Mesothelial cell of epicardium (in vitro differentiated cells): ENCODE measurements around the gene HTRA3. TPM values are rescaled to one million over a fixed set of nuclear protein-coding genes. Genes with fewer than 3 reads are reported as not detected.

Source experiments
- DNase-seq, 2 experiments: peaks; one replicate each; pipeline ENCODE4 v3.0.0; 2021; ENCODE audit warnings: low spot score in 2 of 2; ENCODE audit not compliant: unreplicated experiment in 2 of 2
- H3K27ac Mint-ChIP-seq: 2 replicates; pipeline ENCODE4 v1.8.0; 2021; ENCODE audit warnings: mixed read lengths
- H3K27me3 Mint-ChIP-seq: 2 replicates; pipeline ENCODE4 v1.8.0; 2021; ENCODE audit warnings: low read depth, mixed read lengths
- H3K36me3 Mint-ChIP-seq: 2 replicates; pipeline ENCODE4 v1.8.0; 2021; ENCODE audit warnings: mixed read lengths
- H3K4me1 Mint-ChIP-seq: 2 replicates; pipeline ENCODE4 v1.8.0; 2021; ENCODE audit warnings: mixed read lengths
- H3K4me3 Mint-ChIP-seq: 2 replicates; pipeline ENCODE4 v1.8.0; 2021; ENCODE audit warnings: mild to moderate bottlenecking, moderate library complexity, mixed read lengths
- H3K9me3 Mint-ChIP-seq: 2 replicates; pipeline ENCODE4 v1.8.0; 2021; ENCODE audit warnings: mixed read lengths
- total RNA-seq: library from RNA; stranded (reverse); gene quantifications from 3 replicates; pipeline ENCODE4 v1.2.1, GENCODE V29; 2021
- TF ChIP-seq, protein P1 (sequence below): fragments of 200-600 bp; sonication (generic); IDR thresholded peaks from one replicate; pipeline ENCODE4 v1.5.0; 2021; ENCODE audit warnings: antibody characterized with exemption; ENCODE audit not compliant: unreplicated experiment

Gene HTRA3
- total RNA-seq, 1 donor from 2014 or later = 26.2 TPM

DNA sequence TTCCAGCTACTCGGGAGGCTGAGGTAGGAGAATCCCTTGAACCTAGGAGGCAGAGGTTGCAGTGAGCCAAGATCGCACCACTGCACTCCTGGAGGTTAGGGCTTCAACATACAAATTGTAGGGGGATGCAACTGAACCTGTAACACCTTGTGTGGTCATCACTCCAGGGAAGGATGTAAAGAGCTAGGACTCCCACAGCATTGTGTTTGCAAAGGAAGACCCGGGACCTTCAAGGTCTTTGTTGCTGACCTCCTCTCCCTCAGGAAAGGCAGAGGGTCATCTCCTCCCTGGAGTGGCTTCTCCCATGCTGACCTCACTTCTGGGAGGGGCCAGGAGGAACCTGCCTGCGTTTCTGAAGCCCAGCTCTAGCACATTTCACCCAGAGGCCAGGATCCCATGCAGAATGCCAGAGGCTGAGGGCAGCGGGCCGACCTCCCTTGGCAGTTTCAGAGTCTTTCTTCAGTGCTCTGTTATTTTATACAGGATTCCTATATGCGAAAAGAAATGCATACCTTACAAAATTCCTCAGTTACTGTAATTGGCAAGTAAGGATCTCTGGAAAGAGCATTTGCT, 80.2 kb downstream of the HTRA3 start:
- DNase-seq = no peak
- H3K27ac Mint-ChIP-seq = no peak overlapping the region
- peaks cover 11% of the 10 kb centered on the region for H3K4me1 Mint-ChIP-seq
- H3K36me3 Mint-ChIP-seq = peaks cover 2% of the 10 kb centered on the region
- H3K9me3 Mint-ChIP-seq = no peaks in the 10 kb centered on the region
- H3K4me3 Mint-ChIP-seq = no peak overlapping the region
- TF ChIP-seq, protein P1, sequence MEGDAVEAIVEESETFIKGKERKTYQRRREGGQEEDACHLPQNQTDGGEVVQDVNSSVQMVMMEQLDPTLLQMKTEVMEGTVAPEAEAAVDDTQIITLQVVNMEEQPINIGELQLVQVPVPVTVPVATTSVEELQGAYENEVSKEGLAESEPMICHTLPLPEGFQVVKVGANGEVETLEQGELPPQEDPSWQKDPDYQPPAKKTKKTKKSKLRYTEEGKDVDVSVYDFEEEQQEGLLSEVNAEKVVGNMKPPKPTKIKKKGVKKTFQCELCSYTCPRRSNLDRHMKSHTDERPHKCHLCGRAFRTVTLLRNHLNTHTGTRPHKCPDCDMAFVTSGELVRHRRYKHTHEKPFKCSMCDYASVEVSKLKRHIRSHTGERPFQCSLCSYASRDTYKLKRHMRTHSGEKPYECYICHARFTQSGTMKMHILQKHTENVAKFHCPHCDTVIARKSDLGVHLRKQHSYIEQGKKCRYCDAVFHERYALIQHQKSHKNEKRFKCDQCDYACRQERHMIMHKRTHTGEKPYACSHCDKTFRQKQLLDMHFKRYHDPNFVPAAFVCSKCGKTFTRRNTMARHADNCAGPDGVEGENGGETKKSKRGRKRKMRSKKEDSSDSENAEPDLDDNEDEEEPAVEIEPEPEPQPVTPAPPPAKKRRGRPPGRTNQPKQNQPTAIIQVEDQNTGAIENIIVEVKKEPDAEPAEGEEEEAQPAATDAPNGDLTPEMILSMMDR = no peak
- H3K27me3 Mint-ChIP-seq = peaks cover 2% of the 10 kb centered on the region

DNA sequence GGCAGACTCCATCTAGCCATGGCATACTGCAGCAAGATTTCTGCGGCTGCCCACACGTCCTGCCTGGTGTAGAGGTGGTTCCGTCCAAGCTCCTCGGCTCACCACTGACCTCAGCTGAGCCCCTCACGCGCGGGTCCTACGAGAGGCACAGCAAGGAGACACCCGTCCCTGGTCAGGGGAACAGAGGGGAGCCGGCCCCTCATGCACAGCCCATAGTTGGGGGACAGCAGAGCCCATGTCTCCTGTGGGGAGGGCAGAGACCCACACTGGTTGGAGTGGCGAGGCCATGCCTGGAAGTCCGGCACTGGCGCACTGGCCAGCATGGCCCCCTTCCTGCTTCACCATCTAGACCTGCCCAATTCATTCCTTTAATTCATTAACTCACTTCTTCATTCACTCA, 80.8 kb downstream of the HTRA3 start:
- no peak overlapping the region for H3K27ac Mint-ChIP-seq
- peaks cover 17% of the 10 kb centered on the region for H3K4me1 Mint-ChIP-seq
- DNase-seq = peak in 1 of 2 experiments; percentile 20
- H3K4me3 Mint-ChIP-seq = no peak overlapping the region
- H3K9me3 Mint-ChIP-seq = no peaks in the 10 kb centered on the region
- TF ChIP-seq, protein P1 = no peak
- H3K36me3 Mint-ChIP-seq = peaks cover 2% of the 10 kb centered on the region
- no peaks in the 10 kb centered on the region for H3K27me3 Mint-ChIP-seq

DNA sequence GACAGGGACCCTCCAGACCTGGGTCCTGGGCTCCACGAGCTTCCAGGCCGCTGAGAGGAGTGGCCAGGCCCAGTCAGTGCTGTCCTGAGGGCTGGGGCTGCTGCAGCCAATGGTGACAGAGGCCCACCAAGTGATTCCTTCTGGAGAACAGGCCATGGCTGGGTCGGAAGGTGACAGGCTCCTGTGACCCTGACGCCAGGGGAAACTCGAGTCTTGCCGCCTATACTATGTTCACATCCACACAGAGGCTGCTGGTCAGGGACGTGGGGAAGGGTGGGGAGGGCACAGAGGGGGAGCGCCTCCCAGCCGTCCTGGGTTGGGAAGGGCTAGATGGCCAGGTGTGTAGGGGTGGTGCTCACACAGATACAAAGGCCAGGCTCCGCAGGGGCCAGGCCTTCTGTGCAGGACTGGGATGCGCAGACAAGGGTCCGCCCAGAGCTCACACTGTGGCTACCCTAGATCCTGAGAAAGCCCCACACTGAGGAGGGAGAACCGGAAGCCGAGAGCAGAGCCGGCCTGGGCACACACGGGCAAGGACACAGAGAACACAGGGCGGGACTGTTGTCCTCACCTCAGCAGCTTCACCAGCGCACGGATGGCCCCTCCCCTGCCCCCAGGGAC, 81.4 kb downstream of the HTRA3 start:
- TF ChIP-seq, protein P1 = no peak
- Mint-ChIP-seq H3K36me3 (peaks cover 2% of the 10 kb centered on the region), H3K4me3 (no peak overlapping the region), H3K27ac (no peak overlapping the region), H3K27me3 (no peaks in the 10 kb centered on the region), H3K4me1 (peaks cover 23% of the 10 kb centered on the region), H3K9me3 (no peaks in the 10 kb centered on the region)
- no peak for DNase-seq

DNA sequence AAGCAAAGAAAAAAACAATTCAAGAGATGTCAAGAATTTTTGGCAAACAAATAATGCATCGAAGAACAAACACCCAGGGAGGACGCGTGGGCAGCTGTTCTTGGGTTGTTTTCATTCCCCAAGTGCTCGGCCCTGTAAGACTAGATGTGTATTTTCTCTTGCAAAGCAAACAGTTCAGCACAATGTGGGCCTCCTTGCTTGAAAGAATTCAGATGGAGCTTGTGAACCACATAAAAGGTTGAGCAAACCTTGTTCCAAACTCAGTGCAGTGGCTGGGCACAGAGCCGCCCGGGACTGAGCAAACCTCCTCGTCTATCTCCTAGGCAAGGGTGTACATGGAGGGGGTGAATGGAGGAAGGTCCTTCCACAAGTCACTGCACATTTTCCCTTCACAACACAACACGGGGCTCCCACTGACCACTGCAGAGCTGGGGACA, 82.4 kb downstream of the HTRA3 start:
- H3K9me3 Mint-ChIP-seq = no peaks in the 10 kb centered on the region
- no peak overlapping the region for H3K4me3 Mint-ChIP-seq
- H3K27me3 Mint-ChIP-seq = no peaks in the 10 kb centered on the region
- peaks cover 2% of the 10 kb centered on the region for H3K36me3 Mint-ChIP-seq
- TF ChIP-seq, protein P1 = no peak
- no peak overlapping the region for H3K27ac Mint-ChIP-seq
- DNase-seq = no peak
- H3K4me1 Mint-ChIP-seq = peaks cover 23% of the 10 kb centered on the region

DNA sequence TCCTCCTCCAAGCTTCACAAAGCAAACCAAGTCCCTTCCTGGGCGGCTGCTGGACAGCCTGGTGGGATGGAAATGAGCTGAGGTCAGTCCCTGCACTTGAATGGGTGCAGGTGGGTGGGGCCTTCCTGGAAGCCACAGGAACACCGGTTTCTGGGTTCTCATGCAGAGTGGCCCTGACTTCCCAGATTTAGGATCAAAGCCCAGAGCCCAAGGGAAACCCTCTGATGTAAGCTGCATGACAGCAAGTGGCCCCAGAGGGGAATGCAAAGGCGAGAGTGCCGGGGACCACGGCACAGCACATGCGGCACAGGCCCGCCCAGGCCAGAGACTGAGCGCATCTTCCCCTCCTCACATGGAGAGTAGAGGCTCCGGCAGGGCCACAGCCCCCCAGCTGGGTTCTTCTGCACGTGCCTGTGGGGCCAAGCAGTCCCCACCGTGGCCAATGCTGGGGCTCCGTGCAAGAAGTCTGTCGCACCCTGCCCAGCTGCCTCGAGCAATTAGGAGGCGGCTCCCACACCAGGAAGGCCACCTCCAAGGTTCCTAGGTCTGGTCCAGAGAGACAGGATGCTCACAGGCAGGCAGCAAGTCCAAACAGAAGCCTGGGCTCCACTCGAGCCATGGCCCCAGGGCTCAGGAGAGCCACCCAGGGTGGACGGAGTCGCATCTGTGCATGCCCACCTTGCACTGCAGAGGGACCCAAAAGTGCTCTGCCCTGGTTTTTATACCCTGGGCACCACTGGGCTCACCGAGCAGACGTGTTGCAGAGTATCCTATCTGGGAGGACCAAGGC, 83.0 kb downstream of the HTRA3 start:
- Mint-ChIP-seq H3K27me3 (no peaks in the 10 kb centered on the region), H3K9me3 (no peaks in the 10 kb centered on the region), H3K4me1 (peaks cover 24% of the 10 kb centered on the region), H3K27ac (no peak overlapping the region), H3K4me3 (no peak overlapping the region), H3K36me3 (peaks cover 2% of the 10 kb centered on the region)
- DNase-seq = no peak
- TF ChIP-seq, protein P1 = no peak
